GM18505 (cell line): ENCODE results near the gene MUC5B.
"Not testable (repeated sequence)": the region's sequence is repeated elsewhere in the genome, so short reads cannot be mapped to it uniquely, and the experiment has no call there.

Source experiments
- ATAC-seq: cut with Tn5 transposase; IDR thresholded peaks from one replicate; pipeline ENCODE4 v1.9.1; 2021; ENCODE audit not compliant: unreplicated experiment
- POLR2A ChIP-seq: IDR thresholded peaks from 4 replicates; pipeline ENCODE4 v1.6.1; 2011; ENCODE audit warnings: borderline replicate concordance; ENCODE audit not compliant: insufficient read depth, insufficient read length; ENCODE audit errors: extremely low read depth

The MUC5B gene

GRCh38 chr11:1209371-1210057 lies 13.4 kb upstream of the MUC5B start:
- no peak for ATAC-seq

GRCh38 chr11:1211838-1212237 lies 11.0 kb upstream of the MUC5B start:
- TF ChIP-seq POLR2A, result no peak
- no peak for ATAC-seq

More at GRCh38 chr11:1209371-1210057, 13.4 kb upstream of the MUC5B start:
- no peak for TF ChIP-seq POLR2A

- not testable (repeated sequence) for ATAC-seq
These were observed 7.0 kb upstream of the MUC5B start for GRCh38 chr11:1215826-1216225.

- no peak for ATAC-seq
- TF ChIP-seq POLR2A, result no peak
These were observed 5.7 kb upstream of the MUC5B start for GRCh38 chr11:1217151-1217550.

GRCh38 chr11:1218256-1218787 lies 4.5 kb upstream of the MUC5B start:
- TF ChIP-seq POLR2A, result no peak
- ATAC-seq, result no peak

GRCh38 chr11:1218788-1219445 lies 3.9 kb upstream of the MUC5B start:
- TF ChIP-seq POLR2A, result no peak
- no peak for ATAC-seq

- ATAC-seq, result no peak
- no peak for TF ChIP-seq POLR2A
These were observed 3.4 kb upstream of the MUC5B start for GRCh38 chr11:1219446-1219833.

- ATAC-seq, result no peak
- no peak for TF ChIP-seq POLR2A
These were observed 2.7 kb upstream of the MUC5B start for GRCh38 chr11:1219834-1220815.

GRCh38 chr11:1220941-1221721 lies 1.7 kb upstream of the MUC5B start:
- no peak for TF ChIP-seq POLR2A
- ATAC-seq, result no peak

- ATAC-seq, result no peak
These were observed 986 bp upstream of the MUC5B start for GRCh38 chr11:1221848-1222311.

GRCh38 chr11:1223346-1224110 lies 662 bp downstream of the MUC5B start:
- no peak for TF ChIP-seq POLR2A
- no peak for ATAC-seq

More at GRCh38 chr11:1221848-1222311, 986 bp upstream of the MUC5B start:
- TF ChIP-seq POLR2A, result no peak

GRCh38 chr11:1224111-1224490 lies 1.2 kb downstream of the MUC5B start:
- TF ChIP-seq POLR2A, result no peak
- ATAC-seq, result no peak
